K562 (cell line): ENCODE data around the gene SLC35B4. TPM values are rescaled to one million over a fixed set of nuclear protein-coding genes. Genes with fewer than 3 reads are reported as not detected.

Experiments used
- ATAC-seq: fragments of 200-7000 bp; cut with Tn5 transposase; 3 replicates; pipeline ENCODE4 v1.9.1; 2020; ENCODE audit warnings: moderate library complexity
- Bru-seq: library from RNA; stranded (reverse); fragments of 400-500 nt; gene quantifications from one replicate; lab custom pipeline; 2021; lab: Mats Ljungman, UMichigan
- BruChase-seq, 2 experiments: library from RNA; stranded (reverse); fragments of 400-500 nt; gene quantifications; one replicate each; lab custom pipeline; 2021; lab: Mats Ljungman, UMichigan
- BruUV-seq: library from RNA; stranded (reverse); fragments of 400-500 nt; replicated peaks from 2 replicates; lab custom pipeline; 2021; lab: Mats Ljungman, UMichigan
- CTCF ChIA-PET: fragments of 300-600 bp; formaldehyde crosslinking; extraction: SDS; loops from one replicate; lab custom pipeline; 2021; ENCODE audit warnings: low intra/inter-chr PET ratio; lab: Yijun Ruan, JAX
- POLR2A ChIA-PET: fragments of 300-600, 350-650 bp; sonication (Branson Sonifier 250); formaldehyde crosslinking; extraction: SDS; loops from one replicate; lab custom pipeline; 2021; ENCODE audit warnings: antibody characterized with exemption, inconsistent platforms; lab: Yijun Ruan, JAX
- DNase-seq, 4 experiments: peaks; one replicate each; pipeline versions ENCODE4 v3.0.0 to v3.0.0-alpha.2; 2011 to 2018; ENCODE audit warnings: low spot score in 3 of 4, mixed read lengths in 3 of 4; ENCODE audit errors: extremely low read depth in 1 of 4
- FAIRE-seq: peaks from 2 replicates; lab custom pipeline; 2011; peaks lifted over from hg19 to GRCh38; lab: Jason Lieb, UNC
- H2AFZ ChIP-seq: 2 replicates; pipeline ENCODE4 v1.6.0; 2011; ENCODE audit warnings: low read depth, low read length, control low read depth, inconsistent platforms
- H3K27ac ChIP-seq: fragments of 200-600 bp; 3 replicates; pipeline ENCODE4 v1.8.0; 2011; ENCODE audit warnings: low read depth, mild to moderate bottlenecking, control low read depth, inconsistent platforms, low read length, moderate library complexity, mixed read lengths; ENCODE audit errors: extremely low read depth
- H3K27me3 ChIP-seq, 2 experiments: fragments of 300-600 bp in 1 of 2; 2 replicates in 1 of 2; 3 replicates in 1 of 2; pipeline versions ENCODE4 v1.6.0 to v1.8.0; 2011; ENCODE audit warnings: inconsistent platforms in 2 of 2, low read length in 2 of 2, mild to moderate bottlenecking in 1 of 2, mixed read lengths in 1 of 2, moderate library complexity in 1 of 2; ENCODE audit not compliant: control insufficient read depth in 2 of 2, insufficient read depth in 2 of 2
- H3K36me3 ChIP-seq: fragments of 300-600 bp; 3 replicates; pipeline ENCODE4 v1.8.0; 2011; ENCODE audit warnings: mild to moderate bottlenecking, low read length, inconsistent platforms; ENCODE audit not compliant: control insufficient read depth, insufficient read depth
- H3K4me1 ChIP-seq, 2 experiments: fragments of 200-600 bp in 1 of 2; replicated peaks in 1 of 2; 2 replicates in 1 of 2; 3 replicates in 1 of 2; pipeline versions ENCODE4 v1.5.1 to v1.8.0; 2011; ENCODE audit warnings: inconsistent platforms in 2 of 2, low read length in 2 of 2, mild to moderate bottlenecking in 1 of 2, mixed read lengths in 1 of 2, moderate library complexity in 1 of 2; ENCODE audit not compliant: control insufficient read depth in 2 of 2, insufficient read depth in 2 of 2
- H3K4me2 ChIP-seq: 2 replicates; pipeline ENCODE4 v1.6.1; 2011; ENCODE audit warnings: low read length, control low read depth, inconsistent platforms, mixed read lengths; ENCODE audit not compliant: insufficient read depth
- H3K4me3 ChIP-seq: fragments of 200-600 bp; sonication (generic), shearing (Covaris generic); 2 replicates; pipeline ENCODE4 v1.5.1; 2016; ENCODE audit warnings: control low read depth, inconsistent platforms
- H3K79me2 ChIP-seq: fragments of 200-600 bp; 3 replicates; pipeline ENCODE4 v1.8.0; 2011; ENCODE audit warnings: low read length, inconsistent platforms; ENCODE audit not compliant: control insufficient read depth, insufficient read depth
- H3K9ac ChIP-seq, 2 experiments: 2 replicates each; pipeline versions ENCODE4 v1.6.0 to v1.6.1; 2011; ENCODE audit warnings: low read depth in 2 of 2, low read length in 2 of 2, control low read depth in 1 of 2, inconsistent platforms in 1 of 2, mild to moderate bottlenecking in 1 of 2, mixed read lengths in 1 of 2; ENCODE audit not compliant: insufficient read depth in 1 of 2
- H3K9me1 ChIP-seq: one replicate; pipeline ENCODE4 v1.6.0; 2011; ENCODE audit warnings: inconsistent platforms, mild to moderate bottlenecking, low read length, moderate library complexity; ENCODE audit not compliant: control insufficient read depth, insufficient read depth
- H3K9me3 ChIP-seq: replicated peaks from 2 replicates; pipeline ENCODE4 v1.5.1; 2011; ENCODE audit warnings: low read depth, low read length, inconsistent platforms; ENCODE audit not compliant: control insufficient read depth, insufficient read depth
- H4K20me1 ChIP-seq: replicated peaks from 2 replicates; pipeline ENCODE4 v1.6.1; 2011; ENCODE audit warnings: low read length, inconsistent platforms, mixed read lengths; ENCODE audit not compliant: control insufficient read depth, insufficient read depth
- E2F3 ChIP-seq: fragments of 250-450 bp; sonication (Bioruptor Pico); IDR thresholded peaks from 2 replicates; pipeline ENCODE4 v1.4.0; 2020; ENCODE audit warnings: mild to moderate bottlenecking
- ELF1 ChIP-seq: fragments of 200-800 bp; sonication (Bioruptor generic); IDR thresholded peaks from 2 replicates; pipeline ENCODE4 v1.6.1; 2016; ENCODE audit warnings: missing genetic modification characterization, missing compliant biosample characterization
- ETV6 ChIP-seq, 3 experiments: fragments of 150-350 bp in 1 of 3; sonication (generic) in 1 of 3; formaldehyde crosslinking in 1 of 3; IDR thresholded peaks; 2 replicates each; pipeline versions ENCODE4 v1.6.1 to v1.8.0; 2014 to 2022; ENCODE audit warnings: borderline replicate concordance in 2 of 3, low read depth in 2 of 3, antibody characterized with exemption in 1 of 3, low read length in 1 of 3, mild to moderate bottlenecking in 1 of 3, missing genetic modification reagents in 1 of 3
- KDM5B ChIP-seq: fragments of 200-600 bp; sonication (generic); IDR thresholded peaks from 2 replicates; pipeline ENCODE4 v1.6.1; 2012; ENCODE audit warnings: low read depth, mild to moderate bottlenecking, moderate library complexity, low read length, control low read depth, inconsistent platforms; ENCODE audit not compliant: insufficient replicate concordance
- XRCC3 ChIP-seq: fragments of 450-650 bp; IDR thresholded peaks from 2 replicates; pipeline ENCODE4 v1.6.1; 2017; ENCODE audit warnings: mild to moderate bottlenecking, moderate library complexity
- ZC3H8 ChIP-seq: fragments of 450-650 bp; IDR thresholded peaks from 2 replicates; pipeline ENCODE4 v1.6.1; 2017
- ZNF311 ChIP-seq: fragments of 250-450 bp; sonication (Bioruptor Pico); IDR thresholded peaks from 2 replicates; pipeline ENCODE4 v1.4.0; 2020; ENCODE audit warnings: mild to moderate bottlenecking, moderate library complexity
- WGBS: fragments of 100-300 bp; shearing (Covaris generic); methylation state at CpG from one replicate; pipeline ENCODE4 v1.1.6; 2016; ENCODE audit warnings: low coverage, mixed read lengths; ENCODE audit not compliant: insufficient coverage; ENCODE audit errors: missing lambda C conversion rate; 5-methylcytosine and 5-hydroxymethylcytosine counted together
- in situ Hi-C: fragments of 300-500 bp; cut with MboI; formaldehyde crosslinking; loops from 4 replicates; pipeline ENCODE4 v1.15.0; 2018; ENCODE audit warnings: inconsistent platforms, mixed read lengths
- intact Hi-C: fragments of 100-400 bp; cut with micrococcal nuclease; formaldehyde crosslinking; loops from 2 replicates; pipeline ENCODE4 v1.14.2; 2022
- long read RNA-seq, 3 experiments: library from polyadenylated mRNA in 2 of 3; library from RNA in 1 of 3; unstranded in 2 of 3; stranded (forward) in 1 of 3; transcript quantifications; one replicate each; pipeline ENCODE4 v2.0.0, GENCODE V29; 2019 to 2022
- polyA minus RNA-seq, 3 experiments: library from RNA; depleted of rRNA, polyadenylated mRNA; stranded (reverse); fragments of >200 nt; gene quantifications; 2 replicates each; pipeline ENCODE4 v1.2.3, GENCODE V29; 2011
- polyA plus RNA-seq, 8 experiments: library from polyadenylated mRNA; depleted of rRNA in 4 of 8; stranded (reverse) in 5 of 8; unstranded in 3 of 8; fragments of >200 nt; fragmentation: Nextera tagmentation in 2 of 8; fragmentation: Illumina TruSeq in 1 of 8; extraction: Ambion mirVana in 2 of 8; extraction: Trizol in 1 of 8; gene quantifications; 2 replicates each; pipeline versions ENCODE4 v1.2.1 to v1.2.3, GENCODE V29; 2011 to 2014; ENCODE audit warnings: inconsistent platforms in 1 of 8, missing spikeins in 1 of 8
- total RNA-seq, 7 experiments: library from RNA; depleted of rRNA in 6 of 7; stranded (reverse); fragments of >200 nt in 6 of 7; fragmentation: Illumina TruSeq in 2 of 7; extraction: Trizol in 2 of 7; gene quantifications; 2 replicates each; pipeline versions ENCODE4 v1.2.1 to v1.2.3, GENCODE V29; 2011 to 2021; ENCODE audit warnings: low replicate concordance in 1 of 7
- TF ChIP-seq, protein P1 (sequence below): fragments of 250-450 bp; sonication (Bioruptor Pico); IDR thresholded peaks from 2 replicates; pipeline ENCODE4 v1.6.1; 2021; ENCODE audit warnings: mild to moderate bottlenecking
- TF ChIP-seq, protein P2 (sequence below): sonication (generic); formaldehyde crosslinking; IDR thresholded peaks from 2 replicates; pipeline ENCODE4 v1.8.0; 2022; ENCODE audit warnings: mild to moderate bottlenecking, missing genetic modification reagents, borderline replicate concordance
- TF ChIP-seq, protein P3 (sequence below): fragments of 250-450 bp; sonication (Bioruptor Pico); IDR thresholded peaks from 2 replicates; pipeline ENCODE4 v1.5.0; 2021

SLC35B4 gene
- total RNA-seq (2011; cell fraction: chromatin; rRNA removed; ENCODE audit: low replicate concordance) = 36.2 and 46.3 TPM in 2 replicates
- total RNA-seq (2011; cell fraction: nucleolus; rRNA removed) = 20.3 and 25.4 TPM in 2 replicates
- total RNA-seq (2011; cell fraction: nucleoplasm; rRNA removed) = 36.7 and 64.9 TPM in 2 replicates
- total RNA-seq (2014; rRNA removed) = 12.1 and 20.9 TPM in 2 replicates
- 17.6 and 20.0 TPM in 2 replicates for total RNA-seq (2014; rRNA removed; fragmentation: Illumina TruSeq; extraction: Trizol)
- total RNA-seq (2015; rRNA removed; fragmentation: Illumina TruSeq; extraction: Trizol) = 21.2 and 22.4 TPM in 2 replicates
- total RNA-seq (2021) = 28.0 and 28.2 TPM in 2 replicates
- polyA plus RNA-seq (2011; rRNA removed) = 29.9 and 34.9 TPM in 2 replicates
- 22.9 and 25.7 TPM in 2 replicates for polyA plus RNA-seq (2011; cell fraction: cytosol; rRNA removed)
- polyA plus RNA-seq (2011; cell fraction: nucleus; rRNA removed) = 22.4 and 26.3 TPM in 2 replicates
- polyA plus RNA-seq (2012) = 12.9 and 15.5 TPM in 2 replicates
- 18.1 and 20.4 TPM in 2 replicates for polyA plus RNA-seq (2014; fragmentation: Illumina TruSeq; extraction: Trizol)
- polyA plus RNA-seq (2014; fragmentation: Nextera tagmentation; extraction: Ambion mirVana) = 1 to 10 TPM; 6.1 to 7.0 TPM
- 10.0 and 20.4 TPM in 2 replicates for polyA plus RNA-seq (2014; rRNA removed)
- 46.0 and 51.7 TPM in 2 replicates for polyA minus RNA-seq (2011; rRNA and poly(A)+ RNA removed)
- polyA minus RNA-seq (2011; cell fraction: cytosol; rRNA and poly(A)+ RNA removed) = 21.2 and 31.0 TPM in 2 replicates
- polyA minus RNA-seq (2011; cell fraction: nucleus; rRNA and poly(A)+ RNA removed) = 10.8 and 16.6 TPM in 2 replicates
- Bru-seq, nascent RNA = percentile 83 among the genes with signal in this experiment
- percentile 86 among the genes with signal in this experiment for BruChase-seq, experiment 1, labeled RNA remaining after a 2-hour chase
- percentile 86 among the genes with signal in this experiment for BruChase-seq, experiment 2, labeled RNA remaining after a 6-hour chase
- long read RNA-seq, experiment 1, full-length matches to known transcripts = 82 of 163 reads
- long read RNA-seq, experiment 1, partial matches to known transcripts = 25 of 163 reads
- long read RNA-seq, experiment 1, other reads (novel, unspliced or antisense) = 56 of 163 reads
- long read RNA-seq, experiment 2, partial matches to known transcripts = 1 of 28 reads
- long read RNA-seq, experiment 2, other reads (novel, unspliced or antisense) = 27 of 28 reads
- long read RNA-seq, experiment 3, full-length matches to known transcripts = 21 of 30 reads
- long read RNA-seq, experiment 3, partial matches to known transcripts = 0 of 30 reads
- long read RNA-seq, experiment 3, other reads (novel, unspliced or antisense) = 9 of 30 reads

DNA sequence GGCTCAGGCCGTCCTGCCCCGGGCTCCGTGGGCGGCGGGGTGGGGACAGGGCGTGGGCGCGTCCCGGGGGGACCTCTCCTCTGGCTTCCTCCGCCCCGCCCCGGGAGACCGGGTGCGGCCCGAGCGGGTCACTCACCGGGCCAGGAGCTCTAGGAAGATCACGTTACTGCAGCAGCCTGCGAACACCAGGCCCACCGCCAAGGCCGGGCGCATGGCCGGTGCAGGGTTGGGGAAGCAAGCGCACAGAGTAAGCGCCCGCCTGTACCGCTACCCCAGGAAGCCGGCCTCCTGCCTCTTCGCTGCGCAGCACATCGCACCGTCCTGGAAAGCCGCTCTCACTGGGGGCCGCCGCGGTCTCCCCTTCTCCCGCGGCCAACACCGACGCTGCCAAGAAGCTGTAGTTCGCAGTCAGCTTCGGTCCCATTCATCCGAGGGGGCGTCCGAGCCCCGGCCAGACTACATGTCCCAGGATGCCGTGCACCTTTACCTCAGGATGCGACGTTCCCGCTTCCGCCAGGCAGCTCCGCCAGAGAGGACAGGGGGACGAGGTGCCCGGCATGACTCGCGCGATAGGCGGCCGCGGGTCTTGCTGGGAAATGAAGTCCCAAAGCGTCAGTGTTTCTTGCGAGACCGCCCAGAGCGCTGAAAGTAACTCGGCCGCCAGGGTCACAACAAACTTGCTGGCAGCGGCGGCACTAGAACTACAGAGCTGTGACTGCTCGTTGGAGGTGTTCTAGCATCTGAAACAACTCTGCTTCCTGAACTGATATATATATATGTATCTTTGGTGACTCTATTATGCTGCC is at the start of gene SLC35B4:
Gene SLC35B4 (minus strand): TSS at position 392 of the 806 bp plus-strand sequence. CDS start 179 bp downstream, at position 213.
- ChIA-PET CTCF (no interaction called here), POLR2A (interaction anchor here (0.5 to 1.4 kb wide), 14 partner anchors 9 to 117 kb away, joined by 3 to 7 read pairs (median 3); no protein-coding TSS in a partner anchor)
- FAIRE-seq = peak; percentile 95
- ATAC-seq = peak; percentile 99
- Histone ChIP-seq H3K4me1 (peaks cover 3 to 6% of the 10 kb centered on the region in 2 experiments; a peak in 2 of 5 replicates), H3K79me2 (peaks cover 15% of the 10 kb centered on the region; the same call in 2 of the 3 replicates), H3K9me3 (no peaks in the 10 kb centered on the region), H3K27me3 (peaks cover 0 to 2% of the 10 kb centered on the region in 2 experiments; a peak in 3 of 5 replicates), H3K36me3 (no peaks in the 10 kb centered on the region), H4K20me1 (no peaks in the 10 kb centered on the region), H2AFZ (peak within 1 kb of the TSS; percentile 97), H3K9me1 (no peaks in the 10 kb centered on the region), H3K4me2 (peak within 1 kb of the TSS; percentile 83), H3K9ac (peak within 1 kb of the TSS; percentile 70 to 95), H3K27ac (peak within 1 kb of the TSS; percentile 63), H3K4me3 (peak within 1 kb of the TSS; percentile 62)
- intact Hi-C loops (no loop called here), in situ Hi-C loops (no loop called here)
- WGBS = 1% methylated on average over 69 of the region's 69 CpGs
- BruUV-seq = no TSS peak
- DNase-seq = peak; percentile 98 to 100 (median 98)
- no peak; a peak in 1 of 4 replicates for TF ChIP-seq ETV6 (IDR thresholded peaks at IDR 0.05; ENCODE audit: borderline replicate concordance in 1 of 2, low read depth in 2 of 2, low read length in 1 of 2)
- peak; percentile 57; the same call in 1 of the 2 replicates for TF ChIP-seq ETV6 (CRISPR knock-in tag; IDR thresholded peaks at IDR 0.05; ENCODE audit: borderline replicate concordance)
- TF ChIP-seq, protein P1, sequence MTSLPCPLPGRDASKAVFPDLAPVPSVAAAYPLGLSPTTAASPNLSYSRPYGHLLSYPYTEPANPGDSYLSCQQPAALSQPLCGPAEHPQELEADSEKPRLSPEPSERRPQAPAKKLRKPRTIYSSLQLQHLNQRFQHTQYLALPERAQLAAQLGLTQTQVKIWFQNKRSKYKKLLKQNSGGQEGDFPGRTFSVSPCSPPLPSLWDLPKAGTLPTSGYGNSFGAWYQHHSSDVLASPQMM (CRISPR knock-in tag) = no peak
- TF ChIP-seq XRCC3 = no peak
- TF ChIP-seq, protein P2, sequence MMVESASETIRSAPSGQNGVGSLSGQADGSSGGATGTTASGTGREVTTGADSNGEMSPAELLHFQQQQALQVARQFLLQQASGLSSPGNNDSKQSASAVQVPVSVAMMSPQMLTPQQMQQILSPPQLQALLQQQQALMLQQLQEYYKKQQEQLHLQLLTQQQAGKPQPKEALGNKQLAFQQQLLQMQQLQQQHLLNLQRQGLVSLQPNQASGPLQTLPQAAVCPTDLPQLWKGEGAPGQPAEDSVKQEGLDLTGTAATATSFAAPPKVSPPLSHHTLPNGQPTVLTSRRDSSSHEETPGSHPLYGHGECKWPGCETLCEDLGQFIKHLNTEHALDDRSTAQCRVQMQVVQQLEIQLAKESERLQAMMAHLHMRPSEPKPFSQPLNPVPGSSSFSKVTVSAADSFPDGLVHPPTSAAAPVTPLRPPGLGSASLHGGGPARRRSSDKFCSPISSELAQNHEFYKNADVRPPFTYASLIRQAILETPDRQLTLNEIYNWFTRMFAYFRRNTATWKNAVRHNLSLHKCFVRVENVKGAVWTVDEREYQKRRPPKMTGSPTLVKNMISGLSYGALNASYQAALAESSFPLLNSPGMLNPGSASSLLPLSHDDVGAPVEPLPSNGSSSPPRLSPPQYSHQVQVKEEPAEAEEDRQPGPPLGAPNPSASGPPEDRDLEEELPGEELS (CRISPR knock-in tag) = peak; percentile 89; the same call in 1 of the 2 replicates
- TF ChIP-seq ZC3H8 = no peak
- peak; percentile 99 for TF ChIP-seq ELF1 (tag)
- TF ChIP-seq KDM5B = peak; percentile 77
- TF ChIP-seq, protein P3, sequence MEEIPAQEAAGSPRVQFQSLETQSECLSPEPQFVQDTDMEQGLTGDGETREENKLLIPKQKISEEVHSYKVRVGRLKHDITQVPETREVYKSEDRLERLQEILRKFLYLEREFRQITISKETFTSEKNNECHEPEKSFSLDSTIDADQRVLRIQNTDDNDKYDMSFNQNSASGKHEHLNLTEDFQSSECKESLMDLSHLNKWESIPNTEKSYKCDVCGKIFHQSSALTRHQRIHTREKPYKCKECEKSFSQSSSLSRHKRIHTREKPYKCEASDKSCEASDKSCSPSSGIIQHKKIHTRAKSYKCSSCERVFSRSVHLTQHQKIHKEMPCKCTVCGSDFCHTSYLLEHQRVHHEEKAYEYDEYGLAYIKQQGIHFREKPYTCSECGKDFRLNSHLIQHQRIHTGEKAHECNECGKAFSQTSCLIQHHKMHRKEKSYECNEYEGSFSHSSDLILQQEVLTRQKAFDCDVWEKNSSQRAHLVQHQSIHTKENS (CRISPR knock-in tag) = no peak
- TF ChIP-seq E2F3 = peak; percentile 16; the same call in 1 of the 2 replicates
- no peak for TF ChIP-seq ZNF311 (CRISPR knock-in tag)
